Calu3 (cell line): ENCODE results near the gene CBR1. TPM values are rescaled to one million over a fixed set of nuclear protein-coding genes. Genes with fewer than 3 reads are reported as not detected.

ENCODE experiments used
- BruUV-seq: library from RNA; stranded (reverse); fragments of 400-500 nt; replicated peaks from 2 replicates; lab custom pipeline; 2021; lab: Mats Ljungman, UMichigan
- CTCF ChIA-PET: fragments of 300-600 bp; sonication (Branson Sonifier 250); formaldehyde crosslinking; loops from one replicate; lab custom pipeline; 2022; ENCODE audit warnings: antibody characterized with exemption; lab: Charles Lee
- DNase-seq: peaks from one replicate; pipeline ENCODE4 v3.0.0; 2022
- H3K27ac Mint-ChIP-seq: one replicate; pipeline ENCODE4 v1.8.0; 2022; ENCODE audit warnings: mixed read lengths; ENCODE audit not compliant: unreplicated experiment
- H3K27me3 Mint-ChIP-seq: one replicate; pipeline ENCODE4 v1.8.0; 2022; ENCODE audit warnings: mixed read lengths; ENCODE audit not compliant: unreplicated experiment
- H3K36me3 Mint-ChIP-seq: one replicate; pipeline ENCODE4 v1.8.0; 2022; ENCODE audit warnings: mild to moderate bottlenecking, moderate library complexity, mixed read lengths; ENCODE audit not compliant: insufficient read depth, unreplicated experiment
- H3K4me1 Mint-ChIP-seq: one replicate; pipeline ENCODE4 v1.8.0; 2022; ENCODE audit warnings: mild to moderate bottlenecking, low read depth, mixed read lengths; ENCODE audit not compliant: unreplicated experiment
- H3K4me3 Mint-ChIP-seq: one replicate; pipeline ENCODE4 v1.8.0; 2022; ENCODE audit warnings: mild to moderate bottlenecking, low read depth, moderate library complexity, mixed read lengths; ENCODE audit not compliant: unreplicated experiment
- H3K9me3 Mint-ChIP-seq: one replicate; pipeline ENCODE4 v1.8.0; 2022; ENCODE audit warnings: low read depth, mixed read lengths; ENCODE audit not compliant: unreplicated experiment
- CTCF ChIP-seq: fragments of 200-600 bp; IDR thresholded peaks from one replicate; pipeline ENCODE4 v1.8.0; 2022; ENCODE audit warnings: antibody characterized with exemption; ENCODE audit not compliant: unreplicated experiment
- intact Hi-C: fragments of 100-400 bp; cut with micrococcal nuclease; formaldehyde crosslinking; loops from one replicate; pipeline ENCODE4 v1.10.0; 2022; ENCODE audit not compliant: unreplicated experiment
- total RNA-seq: library from RNA; stranded (reverse); gene quantifications from 2 replicates; pipeline ENCODE4 v1.2.3, GENCODE V29; 2022

The CBR1 gene
- total RNA-seq, 1 experiment from 2014 or later = 57.8 TPM

- Mint-ChIP-seq H3K27me3 (no peaks in the 10 kb centered on the region), H3K27ac (peak overlapping the region; percentile 81), H3K36me3 (peaks cover 18% of the 10 kb centered on the region), H3K4me3 (peak overlapping the region; percentile 55), H3K4me1 (peaks cover 9% of the 10 kb centered on the region), H3K9me3 (no peaks in the 10 kb centered on the region)
- peak; percentile 53 for TF ChIP-seq CTCF
- CTCF ChIA-PET = interaction anchor here (0.5 to 2.4 kb wide), 3 partner anchors 45 to 1738 kb away, joined by 3 to 8 read pairs (median 4); partner anchors contain the start of gene SETD4
- BruUV-seq = no TSS peak
- intact Hi-C loops = loop anchor here (2.0 kb wide), 1 partner anchor 44 kb away; the partner anchor contains the start of gene SETD4
- DNase-seq = peak; percentile 58
Measured at GRCh38 chr21:36104317-36105300, 34.8 kb downstream of the CBR1 start.

- no peak for DNase-seq
- BruUV-seq = no TSS peak
- Mint-ChIP-seq H3K4me1 (peaks cover 9% of the 10 kb centered on the region), H3K27me3 (no peaks in the 10 kb centered on the region), H3K9me3 (no peaks in the 10 kb centered on the region), H3K4me3 (peak overlapping the region; percentile 55), H3K27ac (peak overlapping the region; percentile 81), H3K36me3 (peaks cover 18% of the 10 kb centered on the region)
- CTCF ChIA-PET = interaction anchor here (0.6 to 2.4 kb wide), 2 partner anchors 45 to 1739 kb away, joined by 4 to 8 read pairs; partner anchors contain the start of gene SETD4
- TF ChIP-seq CTCF = no peak
- intact Hi-C loops = loop anchor here (2.0 kb wide), 1 partner anchor 45 kb away; the partner anchor contains the start of gene SETD4
Measured at GRCh38 chr21:36105327-36105842, 35.6 kb downstream of the CBR1 start.

DNA sequence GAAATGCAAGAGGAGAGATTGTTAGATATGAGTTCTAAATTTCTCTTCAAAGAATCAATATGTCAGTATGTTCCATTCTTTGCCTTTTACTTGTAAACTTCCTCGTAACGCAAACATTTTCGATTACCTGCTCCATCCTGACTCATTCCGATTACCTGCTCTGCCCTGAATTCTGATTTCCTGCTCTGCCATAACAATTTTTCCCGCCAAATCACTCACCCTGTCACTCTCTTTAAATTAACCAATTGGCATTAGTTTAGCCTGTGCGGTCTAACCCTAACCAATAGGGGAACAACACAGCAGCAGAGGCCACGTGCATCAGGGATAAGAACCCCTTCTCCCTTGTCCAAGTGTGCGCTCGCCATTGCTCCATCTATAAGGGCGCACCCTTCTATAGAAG, 40.0 kb downstream of the CBR1 start:
- CTCF ChIA-PET = no interaction called here
- intact Hi-C loops = no loop called here
- TF ChIP-seq CTCF = no peak
- Mint-ChIP-seq H3K27ac (no peak overlapping the region), H3K4me3 (no peak overlapping the region), H3K27me3 (no peaks in the 10 kb centered on the region), H3K4me1 (peaks cover 18% of the 10 kb centered on the region), H3K9me3 (no peaks in the 10 kb centered on the region), H3K36me3 (peaks cover 21% of the 10 kb centered on the region)
- no TSS peak for BruUV-seq
- no peak for DNase-seq

DNA sequence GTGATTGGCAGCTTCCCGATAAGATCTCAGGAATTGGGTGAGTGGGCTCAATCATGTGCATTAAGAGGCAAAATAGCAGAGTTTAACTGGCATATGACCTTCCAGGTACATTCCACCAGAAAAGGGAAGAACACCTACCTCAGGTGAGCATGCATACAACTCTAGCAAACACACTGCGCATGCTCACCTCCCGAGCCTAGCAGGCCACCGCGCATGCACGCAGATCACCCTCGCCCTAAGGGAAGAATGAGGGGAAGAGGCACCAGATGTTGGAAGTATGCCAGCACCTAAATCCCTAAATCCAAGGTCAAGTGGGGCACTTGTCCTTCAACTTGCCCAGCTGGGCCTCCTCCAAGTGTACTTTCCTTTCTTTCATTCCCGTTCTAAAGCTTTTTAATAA, 41.4 kb downstream of the CBR1 start:
- Mint-ChIP-seq H3K27me3 (no peaks in the 10 kb centered on the region), H3K27ac (no peak overlapping the region), H3K4me3 (no peak overlapping the region), H3K9me3 (no peaks in the 10 kb centered on the region), H3K36me3 (peaks cover 12% of the 10 kb centered on the region), H3K4me1 (peaks cover 18% of the 10 kb centered on the region)
- TF ChIP-seq CTCF = no peak
- no peak for DNase-seq
- CTCF ChIA-PET = no interaction called here
- no TSS peak for BruUV-seq
- intact Hi-C loops = no loop called here
